GM12878 (cell line): ENCODE data around the gene CRTC1. TPM values are rescaled to one million over a fixed set of nuclear protein-coding genes. Genes with fewer than 3 reads are reported as not detected.

Source experiments
- ATAC-seq: fragments of 200-7000 bp; cut with Tn5 transposase; 3 replicates; pipeline ENCODE4 v1.9.1; 2020; ENCODE audit warnings: mild to moderate bottlenecking, moderate library complexity
- BruUV-seq: library from RNA; stranded (reverse); fragments of 400-500 nt; replicated peaks from 2 replicates; lab custom pipeline; 2021; lab: Mats Ljungman, UMichigan
- CTCF ChIA-PET: fragments of 300-600 bp; sonication (Branson Sonifier 250); formaldehyde crosslinking; extraction: SDS; loops from one replicate; lab custom pipeline; 2021; ENCODE audit warnings: inconsistent platforms; lab: Yijun Ruan, JAX
- POLR2A ChIA-PET: fragments of 350-600 bp; formaldehyde crosslinking; extraction: SDS; loops from one replicate; lab custom pipeline; 2021; ENCODE audit warnings: inconsistent platforms; lab: Charles Lee
- RAD21 ChIA-PET: fragments of 300-600 bp; sonication (Branson Sonifier 250); formaldehyde crosslinking; loops from one replicate; lab custom pipeline; 2023; ENCODE audit warnings: antibody characterized with exemption; ENCODE audit not compliant: unreplicated experiment; lab: Charles Lee
- SMC1A ChIA-PET: fragments of 300-600 bp; sonication (Branson Sonifier 250); formaldehyde crosslinking; loops from one replicate; lab custom pipeline; 2023; ENCODE audit not compliant: unreplicated experiment, uncharacterized antibody; lab: Charles Lee
- DNase-seq: peaks from one replicate; pipeline ENCODE4 v3.0.0-alpha.2; 2011; ENCODE audit warnings: low read depth, low spot score
- FAIRE-seq: peaks from 3 replicates; lab custom pipeline; 2011; peaks lifted over from hg19 to GRCh38; lab: Jason Lieb, UNC
- H2AFZ ChIP-seq: 2 replicates; pipeline ENCODE4 v1.6.0; 2011; ENCODE audit warnings: low read depth, low read length, control low read depth; ENCODE audit not compliant: control insufficient read depth
- H3K27ac ChIP-seq: 2 replicates; pipeline ENCODE4 v1.5.1; 2011; ENCODE audit warnings: control low read depth; ENCODE audit not compliant: control insufficient read depth, insufficient read depth
- H3K27me3 ChIP-seq, 2 experiments: replicated peaks in 1 of 2; 2 replicates each; pipeline versions ENCODE4 v1.6.0 to v1.6.1; 2011; ENCODE audit warnings: low read length in 1 of 2; ENCODE audit not compliant: control insufficient read depth in 2 of 2, insufficient read depth in 2 of 2
- H3K36me3 ChIP-seq, 2 experiments: 2 replicates each; pipeline ENCODE4 v1.5.1; 2011; ENCODE audit warnings: low read length in 1 of 2; ENCODE audit not compliant: control insufficient read depth in 2 of 2, insufficient read depth in 2 of 2
- H3K4me1 ChIP-seq: 2 replicates; pipeline ENCODE4 v1.6.1; 2011; ENCODE audit warnings: mild to moderate bottlenecking, low read length, moderate library complexity, mixed read lengths; ENCODE audit not compliant: control insufficient read depth, insufficient read depth
- H3K4me2 ChIP-seq: 2 replicates; pipeline ENCODE4 v1.6.0; 2011; ENCODE audit warnings: control low read depth; ENCODE audit not compliant: control insufficient read depth, insufficient read depth
- H3K4me3 ChIP-seq: fragments of 200-600 bp; sonication (generic); 2 replicates; pipeline ENCODE4 v1.5.1; 2016
- H3K79me2 ChIP-seq: 2 replicates; pipeline ENCODE4 v1.6.0; 2011; ENCODE audit warnings: low read length; ENCODE audit not compliant: control insufficient read depth, insufficient read depth
- H3K9ac ChIP-seq: 2 replicates; pipeline ENCODE4 v1.8.0; 2011; ENCODE audit warnings: low read length, control low read depth, mixed read lengths; ENCODE audit not compliant: control insufficient read depth, insufficient read depth
- H3K9me3 ChIP-seq: replicated peaks from 3 replicates; pipeline ENCODE4 v1.5.1; 2011; ENCODE audit warnings: mild to moderate bottlenecking, low read length; ENCODE audit not compliant: control insufficient read depth, insufficient read depth
- H4K20me1 ChIP-seq: 2 replicates; pipeline ENCODE4 v1.6.0; 2011; ENCODE audit not compliant: control insufficient read depth, insufficient read depth
- CBX5 ChIP-seq: sonication (generic); IDR thresholded peaks from 2 replicates; pipeline ENCODE4 v1.6.1; 2016; ENCODE audit warnings: low read depth, moderate library complexity, mild to moderate bottlenecking, inconsistent platforms
- EED ChIP-seq: sonication (generic); IDR thresholded peaks from 2 replicates; pipeline ENCODE4 v1.6.1; 2016; ENCODE audit warnings: antibody characterized with exemption, low read depth
- FOXK2 ChIP-seq: fragments of 450-650 bp; IDR thresholded peaks from 2 replicates; pipeline ENCODE4 v1.6.1; 2017; ENCODE audit warnings: mild to moderate bottlenecking, moderate library complexity
- HDAC6 ChIP-seq: fragments of 200-600 bp; sonication (generic); IDR thresholded peaks from one replicate; pipeline ENCODE4 v1.8.0; 2017; ENCODE audit warnings: antibody characterized with exemption; ENCODE audit not compliant: unreplicated experiment
- MTA2 ChIP-seq: fragments of 450-650 bp; IDR thresholded peaks from 2 replicates; pipeline ENCODE4 v1.6.1; 2016; ENCODE audit warnings: low read depth, mild to moderate bottlenecking, moderate library complexity
- NBN ChIP-seq: fragments of 450-650 bp; IDR thresholded peaks from 2 replicates; pipeline ENCODE4 v1.6.1; 2016
- POU2F2 ChIP-seq: IDR thresholded peaks from 3 replicates; pipeline ENCODE4 v1.6.1; 2011; ENCODE audit warnings: low read depth, mild to moderate bottlenecking, low read length, borderline replicate concordance
- RAD21 ChIP-seq: IDR thresholded peaks from 2 replicates; pipeline ENCODE4 v1.6.1; 2011; ENCODE audit warnings: mild to moderate bottlenecking, low read depth, low read length, moderate library complexity; ENCODE audit not compliant: insufficient read depth
- SUPT20H ChIP-seq: IDR thresholded peaks from 2 replicates; pipeline ENCODE4 v1.6.1; 2011; ENCODE audit warnings: low read depth, mild to moderate bottlenecking, low read length, moderate library complexity, borderline replicate concordance; ENCODE audit not compliant: control insufficient read depth
- SUZ12 ChIP-seq: fragments of 200-600 bp; sonication (generic); IDR thresholded peaks from one replicate; pipeline ENCODE4 v1.6.1; 2018; ENCODE audit warnings: antibody characterized with exemption, mild to moderate bottlenecking; ENCODE audit not compliant: unreplicated experiment
- TCF7 ChIP-seq: IDR thresholded peaks from 2 replicates; pipeline ENCODE4 v1.6.1; 2014; ENCODE audit warnings: antibody characterized with exemption, borderline replicate concordance
- ZBED1 ChIP-seq: IDR thresholded peaks from 2 replicates; pipeline ENCODE4 v1.6.1; 2016; ENCODE audit warnings: borderline replicate concordance
- ZNF274 ChIP-seq: IDR thresholded peaks from one replicate; pipeline ENCODE4 v1.8.0; 2011; ENCODE audit not compliant: insufficient read length, insufficient read depth
- ZSCAN29 ChIP-seq: fragments of 450-650 bp; IDR thresholded peaks from 2 replicates; pipeline ENCODE4 v1.6.1; 2017; ENCODE audit warnings: mild to moderate bottlenecking, moderate library complexity
- WGBS: methylation state at CpG from one replicate; pipeline ENCODE4 v1.1.6; 2016; ENCODE audit warnings: low lambda C conversion rate; ENCODE audit not compliant: insufficient replicate concordance, insufficient coverage; ENCODE audit errors: missing lambda C conversion rate; 5-methylcytosine and 5-hydroxymethylcytosine counted together
- in situ Hi-C: fragments of 300-500 bp; cut with MboI; formaldehyde crosslinking; loops from 9 replicates; pipeline ENCODE4 v1.14.3; 2018; ENCODE audit warnings: mixed read lengths
- intact Hi-C: fragments of 100-400 bp; cut with micrococcal nuclease; formaldehyde crosslinking; loops from one replicate; pipeline ENCODE4 v1.14.2; 2022; ENCODE audit not compliant: unreplicated experiment
- polyA plus RNA-seq, 11 experiments: library from polyadenylated mRNA; depleted of rRNA in 4 of 11; unstranded in 6 of 11; stranded (reverse) in 5 of 11; fragments of >200 nt; fragmentation: Nextera tagmentation in 4 of 11; fragmentation: Illumina TruSeq in 1 of 11; extraction: Ambion mirVana in 4 of 11; extraction: Trizol in 1 of 11; gene quantifications; 1 replicate in 1 of 11; 2 replicates in 10 of 11; pipeline versions ENCODE4 v1.2.1 to v1.2.3, GENCODE V29; 2011 to 2016; ENCODE audit warnings: inconsistent platforms in 2 of 11, missing spikeins in 2 of 11, low read depth in 1 of 11
- total RNA-seq, 4 experiments: library from RNA; depleted of rRNA in 3 of 4; stranded (reverse); fragments of >200 nt in 3 of 4; fragmentation: Illumina TruSeq in 1 of 4; extraction: Trizol in 1 of 4; gene quantifications; 2 replicates each; pipeline versions ENCODE4 v1.2.1 to v1.2.3, GENCODE V29; 2013 to 2021
- TF ChIP-seq, protein P1 (sequence below): fragments of 450-650 bp; IDR thresholded peaks from 2 replicates; pipeline ENCODE4 v1.6.1; 2018; ENCODE audit warnings: borderline replicate concordance, mild to moderate bottlenecking; ENCODE audit not compliant: partially characterized antibody
- TF ChIP-seq, protein P2 (sequence below): IDR thresholded peaks from 2 replicates; pipeline ENCODE4 v1.6.1; 2012; ENCODE audit warnings: low read depth, low read length, improper control_type of control experiment

Gene CRTC1
- total and polyA plus RNA-seq, 10 of the 15 experiments (the other 5 are each of a cell fraction or from before 2014, with no cell fraction given) = 0.02 to 4.6 (median 1.1) TPM; not detected in 1

DNA sequence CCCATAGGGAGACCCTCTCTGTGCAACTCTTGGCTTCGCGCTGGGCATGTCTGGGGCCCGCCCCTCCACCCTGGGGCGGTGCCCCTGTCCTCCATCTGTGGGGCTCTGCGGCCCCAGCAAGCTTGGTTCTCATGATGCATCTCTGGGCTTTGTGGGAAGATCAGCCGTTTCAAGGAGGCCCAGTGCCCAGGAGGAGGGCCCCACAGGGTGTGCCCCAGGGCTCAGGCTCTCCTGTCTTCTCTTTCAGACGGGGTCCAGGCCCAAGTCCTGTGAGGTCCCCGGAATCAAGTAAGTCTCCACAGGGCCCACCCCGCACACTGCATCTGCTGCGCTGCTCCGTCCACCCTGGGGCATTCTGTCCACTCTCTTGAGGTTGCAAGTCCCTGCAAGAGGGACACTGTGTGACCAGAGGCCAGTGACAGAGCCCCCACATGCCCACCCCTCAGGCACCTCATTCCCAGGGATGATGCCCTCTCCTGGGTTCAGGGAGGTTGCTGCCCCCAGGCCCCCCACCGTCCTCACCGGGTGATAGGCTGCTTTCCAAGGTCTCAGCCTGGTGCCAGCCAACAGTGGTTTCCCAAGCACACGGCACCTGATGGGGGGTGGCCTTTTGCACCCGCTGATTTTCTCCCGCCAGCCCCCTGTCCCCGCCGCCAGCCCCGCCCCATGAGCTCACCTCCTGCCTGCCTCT is 76.0 kb downstream of the CRTC1 start:
- Histone ChIP-seq H3K27me3 (no peaks in the 10 kb centered on the region), H3K9me3 (no peaks in the 10 kb centered on the region), H3K27ac (no peak overlapping the region), H3K4me2 (no peak overlapping the region), H3K4me1 (no peaks in the 10 kb centered on the region), H3K9ac (no peak overlapping the region), H4K20me1 (no peaks in the 10 kb centered on the region), H2AFZ (no peak overlapping the region), H3K36me3 (no peaks in the 10 kb centered on the region), H3K4me3 (no peak overlapping the region), H3K79me2 (no peaks in the 10 kb centered on the region)
- ChIA-PET POLR2A (no interaction called here), SMC1A (no interaction called here), RAD21 (no interaction called here), CTCF (no interaction called here)
- TF ChIP-seq ZSCAN29 (no peak), RAD21 (no peak), EED (no peak), SUPT20H (no peak), MTA2 (no peak), HDAC6 (no peak)
- 66% methylated on average over 13 of the region's 19 CpGs for WGBS
- intact Hi-C loops = no loop called here
- DNase-seq = no peak
- in situ Hi-C loops = no loop called here
- no TSS peak for BruUV-seq
- ATAC-seq = no peak
- FAIRE-seq = no peak

DNA sequence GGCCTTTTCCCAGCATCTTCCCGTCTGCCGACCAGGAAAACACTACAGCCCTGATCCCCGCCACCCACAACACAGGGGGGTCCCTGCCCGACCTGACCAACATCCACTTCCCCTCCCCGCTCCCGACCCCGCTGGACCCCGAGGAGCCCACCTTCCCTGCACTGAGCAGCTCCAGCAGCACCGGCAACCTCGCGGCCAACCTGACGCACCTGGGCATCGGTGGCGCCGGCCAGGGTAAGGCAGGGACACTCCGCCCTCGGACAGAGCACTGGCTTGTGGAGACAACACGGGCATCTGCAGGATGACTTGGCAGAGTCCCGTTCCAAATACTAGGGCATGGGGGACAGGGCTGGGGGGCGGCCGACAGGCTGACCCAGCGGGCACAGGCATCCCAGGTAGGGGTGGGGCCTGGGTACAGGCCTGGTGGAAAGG is 76.5 kb downstream of the CRTC1 start:
- BruUV-seq = no TSS peak
- intact Hi-C loops (no loop called here), in situ Hi-C loops (no loop called here)
- 70% methylated on average over 17 of the region's 22 CpGs for WGBS
- ChIA-PET CTCF (no interaction called here), RAD21 (no interaction called here), POLR2A (no interaction called here), SMC1A (no interaction called here)
- no peaks in the 10 kb centered on the region for H3K27me3 ChIP-seq
- FAIRE-seq (no peak), ATAC-seq (no peak), DNase-seq (no peak)
- no peak overlapping the region for H3K4me3 ChIP-seq
- no peak overlapping the region for H3K9ac ChIP-seq
- no peak overlapping the region for H3K4me2 ChIP-seq
- no peak overlapping the region for H2AFZ ChIP-seq
- H3K9me3 ChIP-seq = no peaks in the 10 kb centered on the region
- no peaks in the 10 kb centered on the region for H4K20me1 ChIP-seq
- H3K36me3 ChIP-seq = no peaks in the 10 kb centered on the region
- no peak overlapping the region for H3K27ac ChIP-seq
- H3K79me2 ChIP-seq = no peaks in the 10 kb centered on the region
- H3K4me1 ChIP-seq = peaks cover 2% of the 10 kb centered on the region
- TF ChIP-seq POU2F2 (no peak), ZNF274 (no peak), FOXK2 (no peak), TCF7 (no peak), ZBED1 (no peak), CBX5 (no peak), NBN (no peak), SUZ12 (no peak)
- TF ChIP-seq, protein P1, sequence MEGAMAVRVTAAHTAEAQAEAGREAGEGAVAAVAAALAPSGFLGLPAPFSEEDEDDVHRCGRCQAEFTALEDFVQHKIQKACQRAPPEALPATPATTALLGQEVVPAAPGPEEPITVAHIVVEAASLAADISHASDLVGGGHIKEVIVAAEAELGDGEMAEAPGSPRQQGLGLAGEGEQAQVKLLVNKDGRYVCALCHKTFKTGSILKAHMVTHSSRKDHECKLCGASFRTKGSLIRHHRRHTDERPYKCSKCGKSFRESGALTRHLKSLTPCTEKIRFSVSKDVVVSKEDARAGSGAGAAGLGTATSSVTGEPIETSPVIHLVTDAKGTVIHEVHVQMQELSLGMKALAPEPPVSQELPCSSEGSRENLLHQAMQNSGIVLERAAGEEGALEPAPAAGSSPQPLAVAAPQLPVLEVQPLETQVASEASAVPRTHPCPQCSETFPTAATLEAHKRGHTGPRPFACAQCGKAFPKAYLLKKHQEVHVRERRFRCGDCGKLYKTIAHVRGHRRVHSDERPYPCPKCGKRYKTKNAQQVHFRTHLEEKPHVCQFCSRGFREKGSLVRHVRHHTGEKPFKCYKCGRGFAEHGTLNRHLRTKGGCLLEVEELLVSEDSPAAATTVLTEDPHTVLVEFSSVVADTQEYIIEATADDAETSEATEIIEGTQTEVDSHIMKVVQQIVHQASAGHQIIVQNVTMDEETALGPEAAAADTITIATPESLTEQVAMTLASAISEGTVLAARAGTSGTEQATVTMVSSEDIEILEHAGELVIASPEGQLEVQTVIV = no peak
- TF ChIP-seq, protein P2, sequence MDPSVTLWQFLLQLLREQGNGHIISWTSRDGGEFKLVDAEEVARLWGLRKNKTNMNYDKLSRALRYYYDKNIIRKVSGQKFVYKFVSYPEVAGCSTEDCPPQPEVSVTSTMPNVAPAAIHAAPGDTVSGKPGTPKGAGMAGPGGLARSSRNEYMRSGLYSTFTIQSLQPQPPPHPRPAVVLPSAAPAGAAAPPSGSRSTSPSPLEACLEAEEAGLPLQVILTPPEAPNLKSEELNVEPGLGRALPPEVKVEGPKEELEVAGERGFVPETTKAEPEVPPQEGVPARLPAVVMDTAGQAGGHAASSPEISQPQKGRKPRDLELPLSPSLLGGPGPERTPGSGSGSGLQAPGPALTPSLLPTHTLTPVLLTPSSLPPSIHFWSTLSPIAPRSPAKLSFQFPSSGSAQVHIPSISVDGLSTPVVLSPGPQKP = no peak
